Coronary artery (tissue), 2 donors: ENCODE data around the gene SRCIN1.

Experiments
- DNase-seq: peaks from one replicate; pipeline ENCODE4 v3.0.0-alpha.2; 2017; ENCODE audit warnings: low spot score
- H3K27ac ChIP-seq, 2 donors: fragments of 200-600 bp; sonication (generic); one replicate each; pipeline ENCODE4 v1.5.1; 2016 to 2019
- H3K4me3 ChIP-seq: fragments of 200-600 bp; sonication (generic); 2 replicates; pipeline ENCODE4 v1.5.1; 2016; ENCODE audit warnings: mild to moderate bottlenecking, moderate library complexity
- TF ChIP-seq, protein P1 (sequence below): fragments of 200-600 bp; sonication (generic); IDR thresholded peaks from one replicate; pipeline ENCODE4 v1.5.1; 2019; ENCODE audit warnings: antibody characterized with exemption

SRCIN1 gene

DNA sequence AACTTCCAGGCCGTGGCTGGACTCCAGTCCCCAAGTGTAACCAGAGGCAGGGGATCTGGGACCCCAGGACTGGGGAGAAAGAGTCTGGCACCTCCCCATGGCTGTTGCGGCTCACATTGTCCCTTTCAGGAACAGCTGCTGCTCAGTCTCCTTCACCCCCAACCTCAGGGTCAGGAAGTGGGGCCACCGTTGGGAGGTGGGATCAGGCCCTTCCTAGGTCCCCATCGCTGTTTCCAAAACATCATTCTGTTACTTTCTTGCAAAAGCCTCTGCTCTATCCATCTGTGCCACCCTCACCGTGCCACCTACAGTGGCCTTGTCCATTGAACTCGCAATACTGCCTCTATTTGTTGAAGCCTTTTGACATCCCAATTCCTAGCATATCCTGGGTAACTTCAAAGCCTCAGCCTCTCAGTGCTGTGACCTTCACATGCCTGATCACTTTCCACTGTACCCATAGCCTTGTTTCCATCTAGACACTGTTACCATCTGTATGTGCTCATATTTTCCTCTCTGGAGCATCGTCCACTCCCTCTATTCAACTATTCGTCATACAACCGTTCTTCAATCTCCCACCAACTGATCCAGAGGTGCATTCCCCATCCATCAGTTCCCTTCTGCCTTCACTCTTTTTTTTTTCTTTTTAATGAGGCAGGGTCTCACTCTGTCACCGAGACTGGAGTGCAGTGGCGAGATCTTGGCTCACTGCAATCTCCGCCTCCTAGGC lies 15.0 kb upstream of the SRCIN1 start:
- no peak overlapping the region for H3K4me3 ChIP-seq
- H3K27ac ChIP-seq: no peak overlapping the region
- DNase-seq: no peak
- TF ChIP-seq, protein P1, sequence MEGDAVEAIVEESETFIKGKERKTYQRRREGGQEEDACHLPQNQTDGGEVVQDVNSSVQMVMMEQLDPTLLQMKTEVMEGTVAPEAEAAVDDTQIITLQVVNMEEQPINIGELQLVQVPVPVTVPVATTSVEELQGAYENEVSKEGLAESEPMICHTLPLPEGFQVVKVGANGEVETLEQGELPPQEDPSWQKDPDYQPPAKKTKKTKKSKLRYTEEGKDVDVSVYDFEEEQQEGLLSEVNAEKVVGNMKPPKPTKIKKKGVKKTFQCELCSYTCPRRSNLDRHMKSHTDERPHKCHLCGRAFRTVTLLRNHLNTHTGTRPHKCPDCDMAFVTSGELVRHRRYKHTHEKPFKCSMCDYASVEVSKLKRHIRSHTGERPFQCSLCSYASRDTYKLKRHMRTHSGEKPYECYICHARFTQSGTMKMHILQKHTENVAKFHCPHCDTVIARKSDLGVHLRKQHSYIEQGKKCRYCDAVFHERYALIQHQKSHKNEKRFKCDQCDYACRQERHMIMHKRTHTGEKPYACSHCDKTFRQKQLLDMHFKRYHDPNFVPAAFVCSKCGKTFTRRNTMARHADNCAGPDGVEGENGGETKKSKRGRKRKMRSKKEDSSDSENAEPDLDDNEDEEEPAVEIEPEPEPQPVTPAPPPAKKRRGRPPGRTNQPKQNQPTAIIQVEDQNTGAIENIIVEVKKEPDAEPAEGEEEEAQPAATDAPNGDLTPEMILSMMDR: no peak

DNA sequence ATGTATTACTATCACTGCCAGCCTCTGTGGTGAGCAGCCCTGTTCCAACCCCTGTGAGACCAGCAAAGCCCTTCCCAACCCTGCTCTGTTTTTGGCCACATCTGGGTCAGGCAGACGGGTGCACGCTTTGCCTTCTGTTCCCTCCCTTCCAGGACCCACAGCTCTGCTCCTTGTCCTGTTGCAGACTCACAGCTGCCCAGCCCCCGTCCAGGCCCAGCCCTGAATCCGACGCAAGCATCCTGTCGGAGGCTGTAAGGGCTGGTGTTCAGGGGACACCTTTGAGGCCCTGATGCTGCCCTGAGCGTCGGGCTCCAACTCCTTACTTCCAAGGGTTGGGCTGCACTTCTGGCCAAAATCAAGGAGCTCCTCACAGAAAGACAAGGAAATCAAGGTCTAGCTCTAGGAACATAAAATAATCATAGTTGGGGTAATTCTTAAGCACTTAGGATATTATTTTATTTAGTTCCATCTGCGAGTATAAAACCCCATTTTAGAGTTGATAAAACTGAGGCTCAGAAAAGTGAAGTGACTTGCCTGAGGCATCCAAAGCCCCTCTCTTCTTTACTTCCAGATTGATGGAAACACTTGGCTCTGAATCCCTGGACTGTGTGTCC lies 14.3 kb upstream of the SRCIN1 start:
- Histone ChIP-seq H3K27ac (no peak overlapping the region), H3K4me3 (no peak overlapping the region)
- no peak for DNase-seq
- TF ChIP-seq, protein P1: no peak

DNA sequence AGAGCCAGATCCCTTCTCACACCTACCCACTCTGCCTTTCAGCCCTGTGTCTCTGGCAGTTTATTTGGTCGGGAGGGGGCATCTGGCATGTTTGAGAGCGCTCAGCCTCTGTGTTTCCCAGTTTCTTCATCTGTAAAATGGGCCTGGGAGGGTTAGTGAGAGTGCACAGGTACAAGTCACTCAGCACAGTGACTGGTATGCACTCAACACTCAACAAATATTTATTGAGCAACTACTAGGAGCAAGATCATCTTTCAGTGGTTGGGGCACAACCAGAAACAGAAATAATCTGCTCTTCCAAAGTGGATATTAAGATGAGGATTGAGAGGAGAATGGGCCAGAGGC lies 13.7 kb upstream of the SRCIN1 start:
- Histone ChIP-seq H3K27ac (no peak overlapping the region), H3K4me3 (no peak overlapping the region)
- TF ChIP-seq, protein P1: no peak
- DNase-seq: no peak

DNA sequence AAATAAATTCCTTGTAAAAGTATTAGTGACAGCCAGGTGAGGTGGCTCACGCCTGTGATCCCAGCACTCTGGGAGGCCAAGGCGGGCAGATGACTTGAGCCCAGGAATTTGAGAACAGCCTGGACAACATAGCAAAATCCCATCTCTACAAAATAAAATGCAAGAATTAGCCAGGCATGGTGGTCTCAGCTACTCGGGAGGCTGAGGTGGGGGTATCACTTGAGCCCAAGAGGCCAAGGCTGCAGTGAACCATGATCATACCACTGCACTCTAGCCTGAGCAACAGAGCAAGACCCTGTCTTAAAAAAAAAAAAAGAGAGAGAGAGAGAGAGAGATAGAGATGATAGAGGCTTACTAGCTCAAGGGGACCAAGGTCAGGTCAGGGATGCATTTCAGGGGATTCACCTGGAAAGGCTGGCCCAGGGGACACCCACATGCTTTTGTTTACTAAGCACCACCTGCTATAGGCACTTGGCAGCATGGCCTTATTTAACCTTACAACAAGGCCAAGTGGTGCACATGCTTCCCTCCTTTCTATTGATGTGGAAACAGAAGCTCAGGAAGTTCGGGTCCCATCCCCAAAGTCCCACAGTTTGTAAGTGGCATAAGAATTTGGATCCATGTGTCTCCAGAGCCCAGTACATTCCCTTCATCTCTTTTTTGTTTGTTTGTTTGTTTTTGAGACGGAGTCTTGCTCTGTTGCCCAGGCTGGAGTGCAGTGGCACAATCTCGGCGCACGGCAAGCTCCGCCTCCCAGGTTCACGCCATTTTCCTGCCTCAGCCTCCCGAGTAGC lies 12.4 kb upstream of the SRCIN1 start:
- no peak overlapping the region for H3K27ac ChIP-seq
- no peak overlapping the region for H3K4me3 ChIP-seq
- DNase-seq: no peak
- TF ChIP-seq, protein P1: no peak

DNA sequence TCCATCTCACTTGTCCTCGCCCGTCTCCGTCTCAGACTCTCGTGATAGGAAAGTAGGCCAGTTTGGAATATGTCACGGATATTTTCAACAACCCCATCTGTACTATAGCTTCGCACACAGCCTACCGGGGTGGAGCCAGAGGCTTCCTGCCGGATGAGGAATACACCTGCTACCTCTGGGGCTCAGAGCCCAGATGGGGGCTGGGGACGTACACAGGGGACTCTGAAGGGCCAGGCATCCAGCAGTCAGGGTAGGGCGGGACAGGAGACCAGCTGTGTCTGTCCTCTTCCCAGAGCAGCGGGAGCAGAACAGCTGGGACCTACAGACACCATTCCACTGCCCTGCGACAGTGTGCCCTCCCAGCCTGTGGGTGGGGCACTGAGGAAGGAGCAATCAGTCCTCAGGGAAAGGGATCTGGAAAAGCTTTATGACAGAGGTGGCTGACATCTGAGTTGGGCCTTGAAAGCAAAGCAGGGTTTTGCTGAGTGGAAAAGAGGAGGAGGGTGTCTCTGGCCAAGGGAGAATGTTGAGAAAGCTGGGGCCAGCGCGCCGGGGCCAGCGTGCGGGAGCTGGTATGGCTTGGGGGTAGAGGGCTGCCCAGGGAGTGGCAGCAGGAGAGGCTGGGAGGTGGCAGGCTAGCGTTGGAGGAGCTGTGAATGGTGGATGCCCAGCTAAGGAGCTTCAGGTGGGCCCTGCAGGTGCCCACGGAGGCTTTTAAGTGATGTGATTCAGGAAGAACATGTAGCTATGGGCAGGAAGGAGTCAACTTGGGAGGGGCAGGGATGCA lies 11.5 kb upstream of the SRCIN1 start:
- no peak overlapping the region for H3K27ac ChIP-seq
- H3K4me3 ChIP-seq: no peak overlapping the region
- TF ChIP-seq, protein P1: no peak
- no peak for DNase-seq

DNA sequence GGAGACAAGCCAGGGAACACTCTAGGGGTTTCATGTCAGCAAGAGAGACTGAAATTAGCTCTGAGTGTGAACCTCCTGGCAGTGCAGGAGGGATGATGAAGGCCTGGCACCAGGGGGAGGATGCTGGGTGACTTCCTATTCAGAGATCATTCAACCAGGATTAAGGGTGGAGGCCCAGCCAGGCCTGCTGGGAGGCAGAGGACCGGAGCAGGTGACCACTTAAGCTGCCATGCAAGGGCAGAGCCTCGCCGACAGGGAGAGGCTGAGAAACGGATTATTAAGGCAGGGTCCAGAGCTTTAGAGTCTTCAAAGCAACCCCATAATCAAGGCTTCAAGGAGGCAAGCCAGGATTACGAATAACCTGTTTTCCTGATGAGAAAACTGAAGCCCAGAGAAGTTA lies 10.6 kb upstream of the SRCIN1 start:
- DNase-seq: no peak
- H3K27ac ChIP-seq: no peak overlapping the region
- TF ChIP-seq, protein P1: no peak
- no peak overlapping the region for H3K4me3 ChIP-seq
